SK-N-MC (cell line): Measurements from ENCODE around the gene PCED1B.

ENCODE experiments used
- EZH2 ChIP-seq: fragments of 200-600 bp; sonication (generic); IDR thresholded peaks from one replicate; pipeline ENCODE4 v1.6.1; 2017; ENCODE audit warnings: antibody characterized with exemption
- FOXP2 ChIP-seq: optimal IDR thresholded peaks from 2 replicates; pipeline ENCODE3; 2011; ENCODE audit warnings: mild to moderate bottlenecking, moderate library complexity; ENCODE audit not compliant: insufficient read depth; ENCODE audit errors: extremely low read length, control extremely low read depth
- POLR2AphosphoS5 ChIP-seq: IDR thresholded peaks from 2 replicates; pipeline ENCODE4 v1.6.1; 2012; ENCODE audit warnings: mild to moderate bottlenecking, low read depth, low read length, borderline replicate concordance

DNA sequence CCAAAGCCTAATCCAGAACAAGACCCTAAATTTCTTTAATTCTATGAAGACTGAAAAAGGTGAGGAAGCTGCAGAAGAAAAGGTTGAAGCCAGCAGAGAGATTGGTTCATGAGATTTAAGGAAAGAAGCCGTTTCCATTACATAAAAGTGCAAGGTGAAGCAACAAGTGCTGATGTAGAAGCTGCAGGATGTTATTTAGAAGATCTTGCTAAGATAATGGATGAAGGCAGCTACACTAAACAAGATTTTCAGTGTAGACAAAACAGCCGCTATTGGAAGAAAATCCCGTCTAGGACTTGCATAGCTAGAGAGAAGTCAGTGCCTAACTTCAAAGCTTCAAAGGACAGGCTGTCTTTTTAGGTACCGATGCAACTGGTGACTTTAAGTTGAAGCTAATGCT, 65.8 kb downstream of the PCED1B start:
- TF ChIP-seq EZH2 (no peak), POLR2AphosphoS5 (no peak), FOXP2 (no peak)
